GM18508 (cell line): Measurements from ENCODE around the gene FAM118A.

Experiments
- ATAC-seq: cut with Tn5 transposase; IDR thresholded peaks from one replicate; pipeline ENCODE4 v1.9.1; 2021; ENCODE audit warnings: moderate number of reproducible peaks; ENCODE audit not compliant: insufficient read depth, unreplicated experiment

The FAM118A gene

GRCh38 chr22:45306139-45306538, 3.6 kb upstream of the FAM118A start:
- no peak for ATAC-seq

- ATAC-seq, result no peak
Measured at GRCh38 chr22:45308391-45308956, 1.3 kb upstream of the FAM118A start.

GRCh38 chr22:45308957-45309421, 745 bp upstream of the FAM118A start:
- no peak for ATAC-seq

GRCh38 chr22:45310331-45310976, 720 bp downstream of the FAM118A start:
- ATAC-seq, result no peak

- no peak for ATAC-seq
Measured at GRCh38 chr22:45310977-45311531, 1.3 kb downstream of the FAM118A start.

GRCh38 chr22:45312415-45312814, 2.7 kb downstream of the FAM118A start:
- no peak for ATAC-seq

- ATAC-seq, result no peak
Measured at GRCh38 chr22:45312856-45313255, 3.1 kb downstream of the FAM118A start.

- ATAC-seq, result no peak
Measured at GRCh38 chr22:45314054-45314721, 4.5 kb downstream of the FAM118A start.

GRCh38 chr22:45314786-45315185, 5.1 kb downstream of the FAM118A start:
- ATAC-seq, result no peak

- no peak for ATAC-seq
Measured at GRCh38 chr22:45316796-45317526, 7.2 kb downstream of the FAM118A start.

GRCh38 chr22:45317551-45318167, 7.9 kb downstream of the FAM118A start:
- no peak for ATAC-seq

GRCh38 chr22:45318168-45318557, 8.4 kb downstream of the FAM118A start:
- no peak for ATAC-seq

GRCh38 chr22:45318558-45319323, 9.0 kb downstream of the FAM118A start:
- no peak for ATAC-seq

GRCh38 chr22:45319324-45319685, 9.6 kb downstream of the FAM118A start:
- no peak for ATAC-seq

- ATAC-seq, result no peak
Measured at GRCh38 chr22:45320357-45320976, 10.7 kb downstream of the FAM118A start.

- ATAC-seq, result no peak
Measured at GRCh38 chr22:45321827-45322226, 12.1 kb downstream of the FAM118A start.

- no peak for ATAC-seq
Measured at GRCh38 chr22:45322873-45323525, 13.3 kb downstream of the FAM118A start.

- ATAC-seq, result no peak
Measured at GRCh38 chr22:45323695-45324094, 14.0 kb downstream of the FAM118A start.

GRCh38 chr22:45324311-45324711, 14.6 kb downstream of the FAM118A start:
- no peak for ATAC-seq
